Esophagus squamous epithelium (tissue), 5 donors: Measurements from ENCODE around the gene HNRNPA3. TPM values are rescaled to one million over a fixed set of nuclear protein-coding genes. Genes with fewer than 3 reads are reported as not detected.
"Not testable (repeated sequence)": the region's sequence is repeated elsewhere in the genome, so short reads cannot be mapped to it uniquely, and the experiment has no call there.

Experiments
- DNase-seq: peaks from one replicate; lab custom pipeline; 2025; lab: John Stamatoyannopoulos, UW
- H3K27ac ChIP-seq, 4 donors: fragments of 200-600 bp; sonication (generic); one replicate each; pipeline ENCODE4 v1.5.1; 2016 to 2019; ENCODE audit warnings: mild to moderate bottlenecking in 1 of 4
- H3K27me3 ChIP-seq, 4 donors: fragments of 200-600 bp; sonication (generic); 1 replicate in 3 of 4; 2 replicates in 1 of 4; pipeline versions ENCODE4 v1.5.1 to v1.6.0; 2017 to 2021; ENCODE audit warnings: antibody characterized with exemption in 1 of 4
- H3K36me3 ChIP-seq, 3 donors: fragments of 200-600 bp; sonication (generic); one replicate each; pipeline ENCODE4 v1.5.1; 2016 to 2019
- H3K4me1 ChIP-seq, 3 donors: fragments of 200-600 bp; sonication (generic); one replicate each; pipeline ENCODE4 v1.5.1; 2017 to 2019
- H3K4me3 ChIP-seq, 4 donors: fragments of 200-600 bp; sonication (generic); 1 replicate in 3 of 4; 2 replicates in 1 of 4; pipeline ENCODE4 v1.5.1; 2016 to 2019; ENCODE audit warnings: mild to moderate bottlenecking in 2 of 4, moderate library complexity in 1 of 4
- H3K9me3 ChIP-seq, 3 donors: fragments of 200-600 bp; sonication (generic); one replicate each; pipeline ENCODE4 v1.5.1; 2016 to 2019
- POLR2A ChIP-seq, 4 donors: fragments of 450-650 bp; IDR thresholded peaks; one replicate each; pipeline ENCODE4 v1.6.1; 2017; ENCODE audit warnings: antibody characterized with exemption in 4 of 4, mild to moderate bottlenecking in 4 of 4, moderate library complexity in 3 of 4
- WGBS, 2 donors: methylation state at CpG; one replicate each; pipeline ENCODE4 v1.1.5; 2018; 5-methylcytosine and 5-hydroxymethylcytosine counted together
- intact Hi-C: fragments of 100-400 bp; cut with DNase I; formaldehyde crosslinking; loops from one replicate; pipeline ENCODE4 v1.15.0; 2022
- total RNA-seq, 4 donors: library from RNA; depleted of rRNA; stranded (reverse); fragments of >200 nt; gene quantifications; one replicate each; pipeline ENCODE4 v1.1.0, GENCODE V29; 2016
- TF ChIP-seq, protein P1 (sequence below), 6 experiments: fragments of 450-650 bp in 4 of 6; fragments of 200-600 bp in 2 of 6; sonication (generic) in 2 of 6; IDR thresholded peaks; one replicate each; pipeline ENCODE4 v1.5.1; 2016 to 2019; ENCODE audit warnings: antibody characterized with exemption in 6 of 6, mild to moderate bottlenecking in 4 of 6, moderate library complexity in 4 of 6
- donor health status: DM: yes; HTN: yes; CAD: no.

The HNRNPA3 gene
- total RNA-seq, 4 donors from 2014 or later = 34.9 to 78.2 (median 61.6) TPM

DNA sequence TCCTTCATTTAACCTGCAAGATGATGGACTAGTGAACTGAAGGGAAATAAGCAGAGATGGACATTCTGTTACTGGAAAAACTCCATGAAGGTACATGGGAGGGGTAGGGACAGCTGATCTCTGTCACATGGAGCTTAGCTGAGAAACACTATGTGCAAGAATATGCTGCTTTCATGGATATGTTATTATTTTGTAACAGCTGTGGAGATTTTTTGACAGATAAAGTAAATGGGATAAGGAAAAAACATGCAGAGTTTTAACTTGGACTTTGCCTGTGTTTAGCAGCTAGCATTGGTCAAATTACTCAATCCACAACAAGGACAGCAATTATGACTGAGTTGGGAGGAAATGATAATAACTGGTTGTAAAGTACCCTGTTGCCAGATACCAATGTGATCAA is 28.7 kb upstream of the HNRNPA3 start:
- Histone ChIP-seq H3K4me3 (no peak overlapping the region), H3K4me1 (no peaks in the 10 kb centered on the region), H3K9me3 (no peaks in the 10 kb centered on the region), H3K27ac (no peak overlapping the region), H3K27me3 (no peaks in the 10 kb centered on the region), H3K36me3 (no peaks in the 10 kb centered on the region)
- intact Hi-C loops = no loop called here
- DNase-seq = no peak
- no peak for TF ChIP-seq POLR2A (IDR thresholded peaks at IDR 0.05)
- TF ChIP-seq, protein P1, sequence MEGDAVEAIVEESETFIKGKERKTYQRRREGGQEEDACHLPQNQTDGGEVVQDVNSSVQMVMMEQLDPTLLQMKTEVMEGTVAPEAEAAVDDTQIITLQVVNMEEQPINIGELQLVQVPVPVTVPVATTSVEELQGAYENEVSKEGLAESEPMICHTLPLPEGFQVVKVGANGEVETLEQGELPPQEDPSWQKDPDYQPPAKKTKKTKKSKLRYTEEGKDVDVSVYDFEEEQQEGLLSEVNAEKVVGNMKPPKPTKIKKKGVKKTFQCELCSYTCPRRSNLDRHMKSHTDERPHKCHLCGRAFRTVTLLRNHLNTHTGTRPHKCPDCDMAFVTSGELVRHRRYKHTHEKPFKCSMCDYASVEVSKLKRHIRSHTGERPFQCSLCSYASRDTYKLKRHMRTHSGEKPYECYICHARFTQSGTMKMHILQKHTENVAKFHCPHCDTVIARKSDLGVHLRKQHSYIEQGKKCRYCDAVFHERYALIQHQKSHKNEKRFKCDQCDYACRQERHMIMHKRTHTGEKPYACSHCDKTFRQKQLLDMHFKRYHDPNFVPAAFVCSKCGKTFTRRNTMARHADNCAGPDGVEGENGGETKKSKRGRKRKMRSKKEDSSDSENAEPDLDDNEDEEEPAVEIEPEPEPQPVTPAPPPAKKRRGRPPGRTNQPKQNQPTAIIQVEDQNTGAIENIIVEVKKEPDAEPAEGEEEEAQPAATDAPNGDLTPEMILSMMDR (IDR thresholded peaks at IDR 0.05) = no peak

DNA sequence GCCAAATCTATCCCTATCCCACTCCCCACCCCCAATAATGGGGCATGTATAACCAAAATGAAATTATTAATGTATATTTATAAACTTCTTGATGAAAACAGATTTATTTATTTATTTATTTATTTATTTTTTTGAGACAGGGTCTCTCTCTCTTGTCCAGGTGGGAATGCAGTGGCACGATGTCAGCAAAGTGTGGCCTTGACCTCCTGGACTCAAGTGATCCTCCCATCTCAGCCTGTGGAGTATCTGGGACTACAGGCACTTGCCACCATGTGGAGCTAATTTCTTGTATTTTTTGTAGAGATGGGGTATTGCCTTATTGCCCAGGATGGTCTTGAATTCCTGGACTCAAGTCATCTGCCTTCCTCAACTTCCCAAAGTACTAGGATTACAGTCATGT is 28.0 kb upstream of the HNRNPA3 start:
- H3K27ac ChIP-seq = peak overlapping the region in 1 of 4 donors; percentile 23
- no peaks in the 10 kb centered on the region for H3K4me1 ChIP-seq
- intact Hi-C loops = no loop called here
- H3K27me3 ChIP-seq = no peaks in the 10 kb centered on the region
- no peak overlapping the region for H3K4me3 ChIP-seq
- H3K9me3 ChIP-seq = no peaks in the 10 kb centered on the region
- TF ChIP-seq, protein P1 (IDR thresholded peaks at IDR 0.05) = no peak
- TF ChIP-seq POLR2A (IDR thresholded peaks at IDR 0.05) = no peak
- WGBS, 2 donors = 77 to 78% methylated on average over 1 of the region's 1 CpG
- H3K36me3 ChIP-seq = no peaks in the 10 kb centered on the region
- no peak for DNase-seq

DNA sequence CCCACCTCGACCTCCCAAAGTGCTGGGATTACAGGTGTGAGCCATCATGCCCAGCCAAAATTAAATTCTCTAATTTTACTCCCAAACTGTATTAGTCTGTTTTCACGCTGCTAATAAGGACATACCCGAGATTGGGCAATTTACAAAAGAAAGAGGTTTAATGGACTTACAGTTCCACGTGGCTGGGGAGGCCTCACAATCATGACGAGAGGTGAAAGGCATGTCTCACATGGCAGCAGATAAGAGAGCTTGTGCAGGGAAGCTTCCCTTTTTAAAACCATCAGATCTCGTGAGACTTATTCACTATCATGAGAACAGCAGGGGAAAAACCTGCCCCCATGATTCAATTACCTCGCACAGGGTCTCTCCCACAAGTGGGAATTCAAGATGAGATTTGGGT is 26.6 kb upstream of the HNRNPA3 start:
- 71 to 75% methylated on average over 7 of the region's 7 CpGs for WGBS, 2 donors
- H3K27me3 ChIP-seq, H3K9me3 ChIP-seq, H3K27ac ChIP-seq, H3K4me1 ChIP-seq, H3K36me3 ChIP-seq, H3K4me3 ChIP-seq, DNase-seq, intact Hi-C loops: not testable (repeated sequence)

DNA sequence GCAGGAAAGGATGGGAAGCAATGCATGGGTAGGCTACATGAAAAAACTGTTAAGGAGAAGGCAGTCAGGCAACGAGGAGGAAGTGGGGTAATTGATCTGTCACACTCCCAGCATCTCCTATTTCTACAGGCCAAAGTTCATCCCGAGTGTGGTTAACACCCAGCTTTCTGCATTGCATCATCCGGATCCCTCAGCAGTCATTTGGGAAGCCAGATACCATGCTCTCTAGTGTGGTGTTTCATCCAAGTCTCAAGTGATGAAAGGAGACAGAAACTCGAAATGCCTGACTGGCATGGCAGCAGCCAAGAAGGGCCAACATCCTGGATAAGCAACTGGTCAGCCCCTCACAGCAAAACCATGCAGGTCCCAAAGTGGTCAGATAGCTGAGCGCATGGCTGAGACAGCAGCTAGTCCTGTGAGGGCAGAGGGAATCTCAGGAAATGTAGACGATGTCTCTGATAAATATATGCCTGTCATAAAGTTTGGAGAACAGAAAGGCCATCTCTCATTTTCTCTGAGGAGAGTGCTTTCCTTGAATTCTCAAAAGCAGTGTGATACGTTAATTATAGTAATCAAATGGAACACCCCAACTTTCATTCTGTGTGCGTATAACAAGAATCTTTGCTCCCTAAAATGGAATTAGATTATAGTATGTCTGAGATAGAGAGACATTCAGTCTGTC is 24.8 kb upstream of the HNRNPA3 start:
- no peaks in the 10 kb centered on the region for H3K4me1 ChIP-seq
- TF ChIP-seq, protein P1 (IDR thresholded peaks at IDR 0.05) = no peak
- TF ChIP-seq POLR2A (IDR thresholded peaks at IDR 0.05) = no peak
- intact Hi-C loops = no loop called here
- H3K9me3 ChIP-seq = no peaks in the 10 kb centered on the region
- WGBS, 2 donors = 70 to 74% methylated on average over 8 of the region's 8 CpGs
- no peaks in the 10 kb centered on the region for H3K36me3 ChIP-seq
- H3K4me3 ChIP-seq = no peak overlapping the region
- H3K27me3 ChIP-seq = no peaks in the 10 kb centered on the region
- no peak for DNase-seq
- no peak overlapping the region for H3K27ac ChIP-seq

DNA sequence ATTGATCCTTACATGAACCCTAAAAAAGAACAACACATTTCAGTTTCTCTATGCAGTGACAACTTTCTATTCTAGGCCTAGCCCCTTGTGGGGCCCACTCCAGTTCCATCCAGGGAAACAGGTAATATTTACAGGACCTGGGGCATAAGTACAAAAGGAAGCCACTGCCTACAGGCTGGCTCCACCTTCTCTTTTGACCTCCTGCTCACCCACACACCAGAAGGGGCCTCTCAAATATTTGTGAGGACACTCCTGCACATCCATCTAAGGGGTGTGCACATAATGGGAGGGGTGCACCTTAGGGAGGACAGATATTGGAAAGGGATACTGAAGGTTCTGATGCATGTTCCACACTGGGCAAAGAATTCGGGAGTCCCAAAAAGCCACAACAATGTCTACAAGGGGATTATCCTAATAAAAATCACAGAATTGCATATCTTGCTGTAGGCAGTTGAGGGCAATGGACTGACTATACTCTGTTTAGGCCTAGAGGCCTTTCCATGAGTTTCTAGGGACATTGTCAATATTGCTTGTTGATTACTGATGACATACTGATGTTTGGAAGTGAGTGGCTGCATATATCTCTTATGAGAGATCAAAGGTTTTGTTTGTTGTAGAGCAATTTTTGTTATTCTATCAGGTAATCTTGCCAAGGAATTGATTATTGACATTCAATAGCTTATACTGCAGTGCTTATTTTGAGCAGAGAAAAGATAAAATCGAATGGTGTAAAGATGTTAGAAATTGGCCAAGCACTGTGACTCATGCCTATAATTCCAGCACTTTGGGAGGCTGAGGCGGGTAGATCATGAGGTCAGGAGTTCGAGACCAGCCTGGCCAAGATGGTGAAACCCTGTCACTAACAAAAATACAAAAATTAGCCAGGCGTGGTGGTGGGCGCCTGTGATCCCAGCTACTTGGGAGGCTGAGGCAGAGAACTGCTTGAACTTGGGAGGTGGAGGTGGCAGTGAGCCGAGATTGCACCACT is 23.8 kb upstream of the HNRNPA3 start:
- no peak for DNase-seq
- H3K27me3 ChIP-seq = no peaks in the 10 kb centered on the region
- H3K9me3 ChIP-seq = no peaks in the 10 kb centered on the region
- H3K4me3 ChIP-seq = no peak overlapping the region
- 89 to 92% methylated on average over 6 to 7 of the region's 7 CpGs for WGBS, 2 donors
- no peaks in the 10 kb centered on the region for H3K4me1 ChIP-seq
- no peaks in the 10 kb centered on the region for H3K36me3 ChIP-seq
- TF ChIP-seq, protein P1 (IDR thresholded peaks at IDR 0.05) = no peak
- no peak for TF ChIP-seq POLR2A (IDR thresholded peaks at IDR 0.05)
- intact Hi-C loops = no loop called here
- no peak overlapping the region for H3K27ac ChIP-seq
